GM18499 (cell line): Measurements from ENCODE around the gene SYT13.

Experiments
- ATAC-seq: cut with Tn5 transposase; IDR thresholded peaks from one replicate; pipeline ENCODE4 v1.9.1; 2021; ENCODE audit warnings: moderate number of reproducible peaks; ENCODE audit not compliant: insufficient read depth, unreplicated experiment

Gene SYT13

DNA sequence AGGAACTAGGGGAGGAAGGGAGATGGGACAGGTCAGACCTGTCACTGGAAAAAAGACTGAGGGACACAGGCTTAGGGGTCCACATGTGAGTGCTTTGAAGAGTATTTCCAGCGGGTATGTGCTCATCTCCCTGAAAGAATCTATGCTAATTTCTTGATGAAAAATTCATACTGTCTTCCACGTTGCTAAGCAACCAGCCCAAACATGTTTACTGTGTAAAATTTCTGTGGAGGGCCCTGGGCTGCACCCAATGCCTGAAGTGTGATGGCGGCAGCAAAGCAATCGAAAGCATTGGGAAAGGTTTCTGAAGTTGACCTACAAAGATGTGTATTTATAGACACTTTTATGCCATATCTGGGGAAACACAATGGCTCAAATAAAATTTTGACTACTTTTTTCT lies 7.4 kb downstream of the SYT13 start:
- ATAC-seq, result no peak

DNA sequence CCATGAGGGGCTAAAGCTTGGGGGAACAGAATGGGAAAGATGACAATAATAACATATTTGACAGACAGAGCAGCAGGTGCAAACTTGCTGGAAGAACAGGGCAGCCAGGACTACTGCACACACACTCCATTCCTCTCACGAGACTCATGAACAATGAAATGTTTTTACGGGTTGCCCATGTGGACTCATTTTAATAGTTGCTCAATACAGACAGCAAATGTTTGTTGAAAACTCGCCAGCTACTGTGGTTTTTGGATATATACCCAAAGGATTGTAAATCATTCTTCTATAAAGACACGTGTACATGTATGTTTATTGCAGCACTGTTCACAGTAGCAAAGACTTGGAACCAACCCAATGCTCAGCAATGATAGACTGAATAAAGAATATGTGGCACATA lies 10.3 kb downstream of the SYT13 start:
- ATAC-seq, result no peak

DNA sequence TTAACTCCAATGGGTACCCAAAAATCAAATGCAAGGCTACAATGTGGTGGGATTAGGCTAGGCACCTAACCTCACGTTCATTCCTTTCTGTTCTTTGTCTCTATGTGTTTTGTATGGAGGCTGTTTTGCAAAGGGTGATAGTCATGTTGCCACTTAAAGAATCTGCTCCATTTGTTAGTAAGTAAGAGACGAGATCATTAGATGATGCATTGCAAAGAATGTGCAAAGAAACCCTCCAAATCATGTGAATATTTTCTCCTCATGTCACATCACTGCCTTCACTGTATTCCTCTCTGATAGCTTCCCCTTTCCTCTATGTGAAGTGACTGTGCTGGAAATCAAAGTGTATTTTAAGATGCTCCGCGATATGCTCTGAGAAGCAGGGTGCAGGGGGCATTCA lies 11.9 kb downstream of the SYT13 start:
- no peak for ATAC-seq

DNA sequence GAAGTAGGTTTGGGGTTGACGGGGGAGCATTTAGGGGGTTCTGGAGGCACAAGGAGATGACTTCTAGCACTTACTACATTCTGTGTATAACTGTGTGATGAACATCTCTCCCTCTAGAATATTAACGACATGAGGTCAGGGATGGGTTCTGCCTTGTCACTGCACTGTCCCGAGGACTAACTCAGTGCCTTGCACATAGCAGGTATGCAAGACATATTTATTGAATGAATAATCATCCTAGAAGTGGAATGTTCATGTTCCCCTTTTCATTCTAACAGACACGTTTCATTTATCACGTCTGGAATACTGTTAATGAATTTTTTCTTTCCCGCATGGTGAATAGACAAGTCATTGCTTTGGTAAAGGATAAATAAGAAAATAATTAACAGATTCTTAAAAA lies 12.6 kb downstream of the SYT13 start:
- no peak for ATAC-seq

DNA sequence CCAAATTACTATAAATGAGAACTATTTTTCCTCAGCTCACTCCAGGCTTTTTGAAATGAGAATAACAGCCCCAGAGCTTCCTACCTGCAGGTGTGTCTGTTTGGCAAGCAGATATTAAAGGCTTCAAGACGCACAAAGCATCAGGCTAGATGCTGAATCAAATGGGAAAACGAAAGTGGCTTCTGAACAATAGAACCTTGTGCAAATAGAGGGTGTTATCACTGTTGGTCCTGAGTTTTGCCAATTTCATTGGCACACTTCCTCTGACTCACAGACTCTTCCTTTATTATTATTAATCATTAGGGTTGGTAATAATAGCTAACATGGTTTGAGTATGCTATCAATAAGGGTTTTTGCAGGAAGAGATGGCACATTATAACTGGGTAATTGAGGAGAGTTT lies 13.4 kb downstream of the SYT13 start:
- ATAC-seq, result no peak

DNA sequence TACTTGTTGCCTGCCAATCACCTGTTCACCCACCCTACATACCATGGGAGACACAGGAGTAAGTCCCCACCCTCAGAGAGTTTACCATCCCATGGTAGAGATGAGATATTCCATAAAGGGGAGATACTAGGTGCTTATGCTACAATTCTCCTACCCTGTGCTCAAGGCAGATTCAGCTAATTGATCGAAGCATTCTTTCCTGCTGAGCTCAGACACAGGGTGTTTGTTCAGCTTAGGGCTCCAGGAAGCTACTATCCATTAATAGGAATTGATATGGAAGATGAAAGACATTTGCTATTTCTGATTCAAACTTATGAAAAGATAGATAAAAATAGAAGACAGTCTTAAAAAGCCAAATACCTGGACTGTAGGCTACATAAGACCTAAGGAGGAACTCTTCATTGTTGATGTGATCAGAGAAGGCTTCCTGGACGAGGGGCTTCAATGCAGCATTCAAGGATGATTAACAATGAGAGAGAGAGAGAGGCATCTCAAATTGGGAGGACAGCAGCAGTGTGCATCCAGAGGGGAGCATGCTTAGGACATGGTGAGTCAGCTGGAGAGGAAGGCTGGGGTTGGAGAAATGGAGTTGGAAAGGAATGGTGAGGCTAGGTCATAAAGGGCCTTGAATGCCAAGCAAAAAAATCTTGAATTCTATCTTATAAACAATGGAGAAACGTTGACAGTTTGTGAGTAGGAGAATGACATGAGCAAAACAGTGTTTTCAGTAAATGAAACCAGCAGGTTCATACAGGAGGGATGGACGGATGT lies 15.0 kb downstream of the SYT13 start:
- no peak for ATAC-seq

DNA sequence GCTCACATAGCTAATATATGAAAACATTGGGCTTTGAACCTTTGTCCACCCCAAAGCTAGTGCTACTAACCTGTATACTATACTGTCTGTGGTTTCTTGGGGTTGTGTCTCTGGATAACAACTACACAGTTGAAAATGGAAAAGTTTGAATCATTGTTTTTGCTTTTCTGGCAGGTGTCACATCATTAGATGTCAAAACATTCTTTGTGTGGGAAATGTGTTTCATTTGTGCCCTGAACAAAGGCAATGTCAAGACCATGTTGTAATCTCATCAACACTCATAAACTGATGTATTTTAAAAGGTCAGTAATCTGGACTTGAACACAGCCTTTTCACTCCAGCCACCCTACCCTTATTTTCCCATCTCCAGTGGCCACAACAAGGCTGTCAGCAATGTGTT lies 16.5 kb downstream of the SYT13 start:
- no peak for ATAC-seq

DNA sequence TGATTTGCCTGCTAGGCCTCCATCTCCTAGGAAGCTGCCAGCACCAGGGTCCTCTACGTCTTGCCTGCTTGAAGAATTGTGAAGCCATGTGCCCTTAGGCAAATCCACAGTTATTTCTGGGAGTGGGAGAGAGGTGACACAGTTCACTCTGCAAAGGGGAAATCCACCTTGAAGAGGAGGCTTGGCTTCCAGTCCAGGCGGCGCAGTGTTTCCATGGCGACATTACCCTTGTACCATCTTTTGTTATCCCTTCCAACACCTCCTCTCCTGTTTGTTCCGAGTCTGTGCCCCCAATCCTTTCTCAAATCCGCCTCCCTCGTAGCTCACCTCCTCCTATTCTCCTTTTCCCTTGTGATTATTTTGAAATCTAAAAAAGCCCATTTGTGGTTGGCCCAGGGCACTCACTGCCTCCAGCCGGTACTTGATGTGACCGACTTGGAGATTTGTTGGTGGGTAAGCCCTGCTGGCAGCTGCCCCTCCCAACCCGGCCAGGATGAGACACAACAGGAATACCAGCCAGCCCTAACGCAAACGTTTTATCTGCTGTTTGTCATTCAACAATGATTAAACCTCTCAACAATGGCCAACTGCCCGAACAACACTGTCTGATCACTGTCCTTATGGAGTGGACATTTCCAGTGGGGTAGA lies 18.4 kb downstream of the SYT13 start:
- no peak for ATAC-seq

DNA sequence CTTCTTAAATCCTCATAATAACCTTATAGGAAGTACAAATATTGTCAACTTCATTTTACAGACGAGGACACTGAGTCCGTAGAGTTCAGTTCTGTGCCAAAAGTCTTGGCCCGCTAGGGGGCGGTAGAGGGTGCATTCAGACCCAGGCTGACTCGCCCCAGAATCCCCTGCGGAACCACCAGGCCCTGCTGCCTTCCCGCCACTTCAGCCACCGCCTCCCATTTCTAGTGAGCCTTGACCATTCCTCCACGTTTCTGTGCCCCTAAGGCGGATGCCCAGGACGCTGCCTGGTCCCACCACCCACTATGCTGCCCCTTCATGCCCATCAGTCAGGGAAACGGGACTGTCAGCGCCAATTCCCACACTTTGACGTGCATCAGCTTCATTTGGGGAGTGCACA lies 19.1 kb downstream of the SYT13 start:
- no peak for ATAC-seq

DNA sequence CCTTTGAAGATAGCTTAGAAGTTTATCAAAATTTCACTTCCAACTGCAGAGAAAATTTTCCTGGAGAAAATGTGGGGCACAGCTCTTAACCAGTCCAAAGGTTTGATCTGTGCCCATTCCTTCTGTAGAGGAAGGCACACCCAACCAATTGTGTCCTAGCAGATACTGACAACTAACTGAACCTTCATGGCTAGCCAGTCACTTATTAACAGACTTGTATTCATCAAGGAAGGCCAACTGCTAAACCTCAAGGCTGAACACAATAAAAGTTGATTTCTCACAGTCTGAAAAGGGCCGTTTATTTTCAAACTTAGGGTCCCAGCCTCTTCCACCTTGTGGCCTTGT lies 19.5 kb downstream of the SYT13 start:
- ATAC-seq, result no peak

DNA sequence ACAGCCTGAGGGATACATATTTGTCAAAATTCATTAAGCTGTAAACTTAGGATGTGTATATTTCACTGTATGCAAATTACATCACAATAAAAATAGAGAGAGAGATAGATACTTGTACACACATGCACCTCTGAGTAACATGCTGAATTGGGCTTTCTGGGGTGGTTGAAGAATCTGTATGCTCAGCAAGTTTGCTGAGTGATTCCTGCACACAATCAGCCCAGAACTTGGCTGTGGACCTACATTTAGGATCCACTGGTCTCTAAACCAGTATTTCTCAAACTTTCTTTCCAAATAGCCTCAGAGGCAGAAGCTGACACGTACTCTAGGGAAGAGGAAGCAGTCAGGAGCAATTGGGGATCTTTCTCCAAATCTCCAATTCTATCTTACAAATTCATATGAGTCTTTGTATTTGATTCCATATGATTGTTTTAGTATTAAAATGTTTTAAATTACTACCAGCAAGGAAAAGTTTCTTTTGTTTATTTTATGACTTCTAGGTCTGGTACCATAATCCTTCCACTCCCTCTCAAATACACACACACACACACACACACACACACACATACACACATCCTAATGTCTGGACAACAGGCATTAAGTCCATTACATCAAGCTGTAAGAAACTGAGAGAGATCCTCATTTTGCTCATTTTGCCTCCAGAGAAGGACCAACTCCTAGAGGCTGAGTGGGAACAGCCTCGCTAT lies 20.0 kb downstream of the SYT13 start:
- ATAC-seq, result no peak

DNA sequence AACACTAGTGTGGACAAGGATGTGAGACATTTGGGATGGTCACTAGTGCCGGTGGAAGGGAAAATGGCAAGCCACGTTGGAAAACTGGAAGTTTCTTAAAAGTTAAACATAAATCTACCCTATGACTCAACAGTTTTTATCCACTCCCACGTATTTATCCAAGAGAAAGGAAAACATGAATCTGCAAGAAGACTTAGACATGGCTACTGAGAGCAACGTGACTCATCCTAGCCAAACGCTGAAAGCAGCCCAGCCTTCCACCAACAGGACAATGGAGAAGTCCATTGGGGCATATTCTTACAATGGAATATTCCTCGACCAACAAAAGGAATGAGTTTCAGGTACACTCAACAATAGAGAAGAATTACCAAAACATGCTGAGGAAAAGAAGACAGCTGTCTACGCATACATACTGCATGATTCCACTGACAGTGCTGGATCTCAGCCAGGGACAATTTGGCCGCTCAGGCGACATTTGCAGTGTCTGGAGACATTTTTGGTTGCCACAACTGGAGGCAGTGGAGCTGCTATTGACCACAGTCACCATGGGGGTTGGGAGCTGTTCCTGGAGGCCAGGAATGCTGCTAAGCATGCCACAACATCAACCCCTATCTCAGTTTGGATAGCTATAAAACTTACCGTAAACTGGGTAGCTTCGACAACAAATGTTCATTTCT lies 21.2 kb downstream of the SYT13 start:
- no peak for ATAC-seq

DNA sequence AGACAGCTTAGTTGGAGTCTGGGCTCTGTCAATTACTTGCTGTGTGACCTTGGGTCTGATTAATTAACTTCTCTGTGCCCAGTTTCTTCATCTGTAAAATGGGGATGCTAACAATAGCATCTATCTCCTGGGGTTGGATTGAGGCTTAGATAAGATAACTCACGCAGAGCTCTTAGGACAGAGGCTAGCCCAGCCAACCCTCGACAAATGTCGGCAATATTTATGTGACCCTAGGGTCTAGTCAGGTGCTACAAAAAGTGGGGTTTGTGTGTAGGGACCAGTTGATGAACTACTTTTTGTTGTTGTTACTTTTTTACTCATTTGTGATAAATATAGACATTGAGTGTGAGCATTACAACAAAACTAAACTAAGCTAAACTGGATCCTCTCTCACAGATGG lies 22.4 kb downstream of the SYT13 start:
- ATAC-seq, result no peak

DNA sequence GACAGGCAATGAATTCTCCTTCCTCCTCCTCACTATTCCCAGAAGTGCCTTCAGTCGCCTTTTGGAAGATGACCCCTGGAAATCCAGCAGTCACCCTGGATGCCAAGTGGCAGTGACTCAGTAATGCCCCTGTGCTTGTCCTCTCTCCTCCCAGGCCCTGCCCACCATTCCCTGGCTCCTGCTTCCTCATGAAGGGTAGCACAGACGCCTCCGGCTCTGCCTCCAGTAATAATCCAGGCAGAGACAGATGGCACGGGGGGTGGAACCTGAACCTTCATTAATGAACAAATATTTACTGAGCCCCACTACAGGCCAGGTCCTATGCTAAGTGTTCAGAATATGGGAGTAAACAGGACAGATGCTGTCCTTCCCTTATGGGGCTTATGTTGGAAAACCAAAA lies 23.2 kb downstream of the SYT13 start:
- no peak for ATAC-seq

DNA sequence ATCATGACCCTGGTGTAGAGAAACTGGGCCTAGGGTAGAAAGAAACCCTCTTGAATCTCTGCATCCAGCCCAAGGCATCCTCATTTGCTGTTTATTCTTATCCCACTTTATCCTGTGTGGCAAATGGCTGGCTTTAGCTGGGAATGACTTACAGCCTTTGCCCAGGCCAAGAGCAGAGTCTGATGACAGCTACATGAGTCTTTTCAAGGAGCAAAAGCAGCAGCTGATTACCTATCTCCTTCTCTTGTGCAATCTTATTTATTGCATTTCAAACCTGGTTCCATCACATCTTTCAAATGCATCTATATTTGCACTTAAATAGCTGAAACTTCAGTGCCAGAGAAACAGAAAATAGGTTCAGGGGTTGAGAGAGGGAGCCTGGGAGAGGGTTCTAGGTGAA lies 26.1 kb downstream of the SYT13 start:
- no peak for ATAC-seq

DNA sequence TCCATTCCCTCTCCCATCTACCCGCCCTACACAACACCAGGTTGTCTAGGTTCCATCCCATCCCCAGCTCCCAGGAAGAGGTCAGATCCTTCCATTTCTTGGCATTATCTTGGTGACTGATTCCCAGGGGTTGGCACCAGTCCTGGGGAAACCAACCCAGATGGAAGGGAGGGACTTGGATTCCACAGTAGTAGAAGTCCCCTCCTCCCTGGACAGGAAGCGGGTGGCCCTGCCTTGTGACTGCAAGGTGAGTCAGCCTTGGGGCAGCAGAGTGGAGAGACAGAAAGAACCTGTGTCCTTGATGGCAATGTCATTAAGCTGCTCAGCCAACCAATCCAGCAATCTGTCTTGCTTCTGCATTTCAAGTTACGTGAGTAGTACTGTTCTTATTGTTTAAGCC lies 26.5 kb downstream of the SYT13 start:
- no peak for ATAC-seq

DNA sequence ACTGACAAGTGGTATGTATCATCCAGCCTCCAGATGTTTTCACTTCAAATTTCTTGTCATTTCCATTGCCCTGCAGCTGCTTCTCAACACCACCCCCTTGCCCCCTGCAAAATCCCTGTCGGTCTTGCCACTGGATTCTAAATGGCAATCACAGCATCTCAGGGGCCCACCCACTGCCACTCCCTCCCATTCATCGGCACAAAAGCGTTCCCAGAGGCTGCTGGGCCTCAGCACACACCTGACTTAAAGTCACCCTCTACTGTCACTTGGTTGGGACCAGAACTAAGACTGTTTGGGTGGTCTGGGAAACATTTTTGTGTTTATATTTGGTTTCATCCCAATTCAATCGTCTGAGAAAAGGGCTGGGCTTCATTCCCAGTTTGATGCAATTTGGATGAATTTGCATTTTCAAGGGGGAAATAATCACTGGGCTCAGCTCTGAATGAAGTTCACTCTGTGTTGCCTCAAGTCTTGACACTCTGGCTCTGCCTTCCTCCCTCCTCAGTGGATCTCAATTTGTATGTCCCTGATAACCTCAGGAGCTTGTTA lies 27.1 kb downstream of the SYT13 start:
- no peak for ATAC-seq

DNA sequence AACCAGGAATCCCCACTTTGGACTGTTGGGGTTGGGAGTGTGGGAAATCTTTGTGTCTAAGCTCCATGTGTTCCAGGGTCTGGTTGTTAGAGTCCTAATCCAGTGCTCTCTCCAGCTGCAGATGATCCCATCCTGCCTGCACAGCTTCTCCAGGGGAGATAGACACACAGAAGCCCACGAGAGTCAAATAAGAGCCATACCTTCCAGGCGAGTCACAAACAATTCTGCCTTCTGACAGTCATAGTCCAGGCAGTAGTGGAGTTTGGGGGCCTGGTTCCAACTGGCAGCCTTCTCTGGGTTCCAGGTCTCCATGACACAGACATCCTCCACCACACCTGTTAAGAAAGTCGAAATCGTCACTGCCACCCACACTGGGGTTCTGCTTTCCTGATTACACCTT lies 32.1 kb downstream of the SYT13 start:
- ATAC-seq, result no peak

DNA sequence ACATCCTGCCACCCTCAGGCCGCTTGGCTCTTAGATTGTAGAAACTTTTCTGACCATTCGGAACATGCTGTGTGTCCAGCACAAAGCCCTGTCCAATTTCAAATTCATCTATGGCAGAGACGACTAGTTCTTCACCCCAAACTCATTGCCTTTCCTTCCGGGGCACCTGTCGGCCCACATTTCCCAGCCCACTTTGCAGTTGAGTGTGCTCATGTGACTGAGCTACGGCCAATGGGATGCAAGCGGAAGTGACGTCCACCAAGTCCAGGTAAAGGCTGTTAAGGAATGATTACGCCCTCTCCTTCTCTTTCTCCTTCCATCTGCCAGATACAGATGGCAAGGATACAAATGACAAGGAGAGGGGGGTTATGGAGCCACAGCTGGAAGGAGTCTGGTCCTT lies 32.5 kb downstream of the SYT13 start:
- no peak for ATAC-seq

DNA sequence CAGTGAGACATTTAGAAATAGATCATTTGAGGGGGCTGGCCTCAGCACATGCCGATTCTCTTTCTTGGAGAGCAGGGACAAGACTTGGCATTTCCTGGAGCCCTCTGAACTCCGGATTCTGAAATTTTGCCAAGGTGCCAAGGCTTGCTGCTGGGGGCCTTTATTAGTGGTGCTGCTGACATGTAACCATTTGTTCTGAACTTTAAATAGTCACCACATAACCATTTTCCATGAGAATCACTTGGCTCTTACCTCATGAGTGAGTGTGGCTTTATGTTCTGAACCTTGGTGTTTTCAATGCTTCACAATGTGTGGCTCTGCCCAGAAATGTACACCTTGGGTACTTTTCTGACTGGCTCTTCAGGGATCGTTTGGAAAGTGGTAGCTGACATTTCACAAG lies 33.3 kb downstream of the SYT13 start:
- ATAC-seq, result no peak
